ENCODE results near the gene SP9.

SP9 gene

GRCh38 chr2:174334781-174335251, at the start of gene SP9:
Gene SP9 (plus strand): TSS chr2:174334954. CDS start chr2:174335093, 139 bp downstream.
- peak; percentile 86 for DNase-seq

- DNase-seq: no peak
These were observed 48.6 kb upstream of the SP9 start for GRCh38 chr2:174286172-174286571.

GRCh38 chr2:174292908-174293307, 41.8 kb upstream of the SP9 start:
- DNase-seq: no peak

- no peak for DNase-seq
These were observed 34.6 kb upstream of the SP9 start for GRCh38 chr2:174300114-174300513.

GRCh38 chr2:174312581-174313234, 22.0 kb upstream of the SP9 start:
- no peak for DNase-seq

DNA sequence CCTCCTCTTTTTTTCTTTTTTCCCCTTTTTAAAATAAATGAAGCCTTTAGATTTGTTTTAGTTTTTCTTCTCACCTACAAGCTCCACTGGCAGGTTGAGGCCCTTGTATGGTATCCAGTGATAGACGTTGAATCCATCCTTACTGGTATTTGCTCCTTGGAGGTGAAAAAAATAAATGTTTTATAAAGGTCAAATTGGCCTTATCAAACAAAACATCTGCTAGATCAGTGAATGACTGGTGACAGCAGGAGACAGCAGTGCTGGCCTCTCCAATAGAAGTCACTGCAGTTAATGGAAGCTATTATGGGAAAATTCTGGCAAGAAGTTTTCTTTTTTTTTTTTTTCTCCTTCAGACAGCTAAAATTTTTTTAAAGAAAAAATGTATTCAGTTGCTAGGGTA, 12.6 kb upstream of the SP9 start:
- DNase-seq: no peak

- DNase-seq: peak; percentile 82
These were observed 12.0 kb upstream of the SP9 start for GRCh38 chr2:174322746-174323145.

DNA sequence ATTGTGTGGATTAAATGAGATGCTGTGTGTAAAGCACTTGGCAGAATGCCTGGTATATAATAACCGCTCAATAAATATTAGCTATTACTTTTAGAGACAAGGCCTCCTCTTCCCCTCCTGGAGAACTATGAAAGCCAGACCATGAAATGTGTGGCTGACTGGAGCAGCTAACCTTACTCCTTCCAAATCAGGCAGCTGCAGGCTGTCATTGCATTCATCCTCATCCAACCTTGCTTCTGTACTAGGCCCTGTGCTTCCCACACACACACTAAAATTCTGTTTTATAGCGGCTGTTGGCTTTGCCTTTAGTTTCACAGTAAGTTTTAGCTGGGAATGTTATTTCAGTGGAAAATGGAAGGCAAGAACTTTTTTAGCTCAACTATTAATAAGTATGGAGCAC, 10.2 kb upstream of the SP9 start:
- DNase-seq: no peak

DNA sequence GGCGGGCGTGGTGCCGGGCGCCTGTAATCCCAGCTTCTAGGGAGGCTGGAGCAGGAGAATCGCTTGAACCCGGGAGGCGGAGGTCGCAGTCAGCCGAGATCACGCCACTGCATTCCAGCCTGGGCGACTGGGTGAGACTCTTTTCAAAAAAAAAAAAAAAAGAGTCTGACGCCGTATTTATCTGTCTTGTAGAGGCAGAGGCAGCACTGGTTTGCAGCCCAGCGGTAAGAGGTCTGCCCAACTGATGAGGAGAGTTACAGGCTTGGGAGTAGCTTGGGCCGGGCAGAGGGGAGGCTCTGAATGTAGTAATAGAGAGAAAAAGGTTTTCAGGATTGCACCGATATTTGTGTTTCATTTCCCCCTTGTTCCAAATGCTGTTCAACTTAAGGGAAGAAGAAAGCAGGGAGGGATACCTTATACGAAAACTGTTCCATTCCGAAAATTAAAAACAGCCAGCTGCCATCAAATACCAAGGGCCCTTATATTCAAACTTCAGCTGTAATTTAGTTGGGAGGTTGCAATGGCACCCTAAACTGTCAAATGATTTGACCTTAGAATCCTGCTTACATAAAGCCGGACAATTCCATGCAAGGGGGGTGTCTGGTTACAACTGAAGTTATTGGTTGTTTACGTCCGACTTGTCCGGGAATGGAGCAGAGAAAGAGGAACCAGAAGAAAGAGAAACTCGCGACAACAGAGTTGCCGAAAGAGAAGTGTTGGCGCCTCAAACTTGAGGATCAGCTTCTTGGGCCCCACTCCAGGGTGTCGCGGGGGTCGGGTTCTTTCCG, 9.2 kb upstream of the SP9 start:
- DNase-seq: no peak

GRCh38 chr2:174326161-174327020, 8.4 kb upstream of the SP9 start:
- DNase-seq: no peak

DNA sequence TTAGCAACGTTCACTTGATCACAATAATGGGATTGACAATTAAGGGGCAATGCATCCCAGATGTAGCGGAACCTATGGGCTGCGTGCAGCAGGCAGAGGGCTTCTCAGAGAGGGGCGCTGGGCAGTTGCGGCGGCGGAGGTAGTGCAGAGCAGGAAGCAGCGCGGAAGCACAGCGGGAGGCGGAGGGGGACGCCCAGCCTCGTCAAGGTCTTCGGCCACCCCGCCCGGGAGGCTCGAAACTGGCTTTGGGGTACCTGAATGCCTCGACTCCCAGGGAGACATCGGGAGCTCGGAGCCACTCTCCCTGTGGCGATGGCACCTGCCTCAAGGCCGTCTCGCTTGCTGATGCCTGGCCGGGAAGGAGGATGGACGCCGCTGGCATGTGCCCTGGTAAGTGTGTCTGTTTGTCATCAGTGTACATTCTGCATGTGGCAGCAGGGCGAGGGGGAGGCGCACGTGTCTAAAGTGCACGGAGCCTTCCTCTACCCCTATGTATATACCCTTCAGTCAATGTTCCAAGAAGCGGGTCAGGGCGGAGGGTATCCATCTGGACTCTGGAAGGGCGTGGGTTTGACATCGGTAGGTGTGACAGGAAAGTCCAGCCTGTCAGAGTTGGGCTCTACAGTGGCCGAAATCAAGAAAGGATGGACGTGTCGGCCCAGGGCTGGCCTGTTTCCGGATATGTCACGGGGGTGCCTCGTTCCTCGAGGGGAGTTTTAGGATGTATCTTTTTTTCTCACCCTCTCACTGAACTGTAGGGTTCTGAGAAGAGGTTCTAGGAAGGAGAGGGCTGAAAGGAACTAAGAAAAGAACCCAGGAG, 7.5 kb upstream of the SP9 start:
- DNase-seq: no peak

- no peak for DNase-seq
These were observed 7.0 kb upstream of the SP9 start for GRCh38 chr2:174327841-174328113.

- no peak for DNase-seq
These were observed 6.4 kb upstream of the SP9 start for GRCh38 chr2:174328114-174328960.

- DNase-seq: no peak
These were observed 5.6 kb upstream of the SP9 start for GRCh38 chr2:174328961-174329715.

DNA sequence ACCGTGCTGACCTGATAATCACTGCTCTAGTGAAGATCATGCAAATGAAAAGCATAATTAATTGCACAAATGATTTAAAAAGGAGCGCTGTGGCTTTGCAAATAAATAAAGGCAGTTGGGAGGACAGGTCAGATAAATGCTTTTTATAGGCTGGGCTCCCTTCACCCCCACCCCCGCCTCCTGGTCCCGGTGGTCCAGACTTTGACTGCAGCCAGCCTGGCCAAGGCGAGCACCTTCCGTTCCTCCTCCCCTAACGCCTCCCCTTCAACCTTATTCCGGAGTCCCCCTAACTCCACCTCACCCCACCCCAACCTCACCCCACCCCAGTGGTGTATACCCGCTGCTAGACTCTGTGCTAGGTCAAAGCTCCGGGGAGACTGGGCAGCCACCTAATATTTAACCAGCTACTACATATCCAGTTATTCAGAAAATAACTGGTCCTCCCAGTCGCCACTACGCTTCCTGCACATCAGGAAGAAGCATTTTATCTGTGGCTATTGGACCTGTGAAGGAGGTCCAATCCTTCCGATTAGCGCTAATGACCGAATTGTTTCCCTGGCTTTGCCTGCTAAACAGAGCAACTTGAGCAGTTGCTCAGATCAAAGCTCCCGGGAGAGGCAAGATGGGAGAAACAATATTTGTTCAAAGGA, 3.7 kb upstream of the SP9 start:
- DNase-seq: no peak

- no peak for DNase-seq
These were observed 3.0 kb upstream of the SP9 start for GRCh38 chr2:174331595-174332216.

- no peak for DNase-seq
These were observed 2.4 kb upstream of the SP9 start for GRCh38 chr2:174332217-174332963.

DNA sequence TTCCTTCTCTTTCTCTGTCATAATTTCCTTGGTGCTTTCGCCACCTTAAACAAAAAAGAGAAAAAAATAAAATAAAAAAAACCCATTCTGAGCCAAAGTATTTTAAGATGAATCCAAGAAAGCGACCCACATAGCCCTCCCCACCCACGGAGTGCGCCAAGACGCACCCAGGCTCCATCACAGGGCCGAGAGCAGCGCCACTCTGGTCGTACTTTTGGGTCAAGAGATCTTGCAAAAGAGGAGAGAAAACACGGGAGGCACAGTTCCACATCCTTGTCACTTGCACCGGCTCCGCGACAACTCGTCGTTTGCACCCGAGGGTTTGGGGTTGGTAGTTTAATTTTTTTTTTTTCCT, 1.8 kb upstream of the SP9 start:
- DNase-seq: no peak

All from fibroblast of skin of right biceps (primary cell).